PFSK-1 (cell line): ENCODE measurements around the gene ZNF813.

Experiments used
- FOXP2 ChIP-seq: optimal IDR thresholded peaks from 2 replicates; pipeline ENCODE3; 2011; ENCODE audit warnings: borderline replicate concordance, control low read depth, inconsistent platforms; ENCODE audit not compliant: insufficient read depth; ENCODE audit errors: extremely low read length, extremely low read depth
- POLR2AphosphoS5 ChIP-seq: IDR thresholded peaks from 2 replicates; pipeline ENCODE4 v1.6.1; 2012; ENCODE audit warnings: low read depth, mild to moderate bottlenecking, control low read depth, low read length, moderate library complexity
- REST ChIP-seq, 2 experiments: IDR thresholded peaks; 2 replicates each; pipeline versions ENCODE4 v1.6.1 to v1.8.0; 2011 to 2012; ENCODE audit warnings: low read depth in 2 of 2, low read length in 2 of 2, control low read depth in 1 of 2, inconsistent platforms in 1 of 2, mild to moderate bottlenecking in 1 of 2, moderate library complexity in 1 of 2; ENCODE audit not compliant: insufficient read depth in 1 of 2
- SIN3A ChIP-seq: IDR thresholded peaks from 2 replicates; pipeline ENCODE4 v1.6.1; 2012; ENCODE audit warnings: mild to moderate bottlenecking, low read length, moderate library complexity, borderline replicate concordance; ENCODE audit not compliant: insufficient read depth
- TAF1 ChIP-seq: IDR thresholded peaks from 2 replicates; pipeline ENCODE4 v1.6.1; 2012; ENCODE audit warnings: low read length, control low read depth, borderline replicate concordance; ENCODE audit not compliant: insufficient read depth

ZNF813 gene

GRCh38 chr19:53511933-53512374 is 44.4 kb downstream of the ZNF813 start:
- TF ChIP-seq TAF1 (no peak), SIN3A (no peak), FOXP2 (no peak), POLR2AphosphoS5 (no peak)

GRCh38 chr19:53517114-53517741 is 49.7 kb downstream of the ZNF813 start:
- no peak for TF ChIP-seq POLR2AphosphoS5
- no peak for TF ChIP-seq SIN3A

- no peak for TF ChIP-seq REST (IDR thresholded peaks at IDR 0.05; ENCODE audit: insufficient read depth in 1 of 2, low read depth in 2 of 2, low read length in 2 of 2)
- no peak for TF ChIP-seq POLR2AphosphoS5
Observed at GRCh38 chr19:53518121-53518520, 50.6 kb downstream of the ZNF813 start.

- no peak for TF ChIP-seq FOXP2
- TF ChIP-seq SIN3A: no peak
- TF ChIP-seq REST (IDR thresholded peaks at IDR 0.05; ENCODE audit: insufficient read depth in 1 of 2, low read depth in 2 of 2, low read length in 2 of 2): no peak
- no peak for TF ChIP-seq POLR2AphosphoS5
- TF ChIP-seq TAF1: no peak
Observed at GRCh38 chr19:53518716-53519115, 51.2 kb downstream of the ZNF813 start.

GRCh38 chr19:53519446-53519845 is 51.9 kb downstream of the ZNF813 start:
- TF ChIP-seq TAF1 (no peak), SIN3A (no peak), POLR2AphosphoS5 (no peak), FOXP2 (no peak), REST (IDR thresholded peaks at IDR 0.05; ENCODE audit: insufficient read depth in 1 of 2, low read depth in 2 of 2, low read length in 2 of 2) (no peak)

- no peak for TF ChIP-seq SIN3A
- TF ChIP-seq TAF1: no peak
- no peak for TF ChIP-seq FOXP2
- no peak for TF ChIP-seq REST (IDR thresholded peaks at IDR 0.05; ENCODE audit: insufficient read depth in 1 of 2, low read depth in 2 of 2, low read length in 2 of 2)
- no peak for TF ChIP-seq POLR2AphosphoS5
Observed at GRCh38 chr19:53520163-53520546, 52.6 kb downstream of the ZNF813 start.
